IMR-90 (cell line): ENCODE measurements around the gene LRTM1. TPM values are rescaled to one million over a fixed set of nuclear protein-coding genes. Genes with fewer than 3 reads are reported as not detected.
A peak's percentile ranks its signal among the peaks of the same experiment; 100 is the strongest.

Source experiments
- ATAC-seq: fragments of 200-7000 bp; cut with Tn5 transposase; 2 replicates; pipeline ENCODE4 v1.9.1; 2020; ENCODE audit warnings: low read depth, mild to moderate bottlenecking, moderate library complexity
- BruUV-seq: library from RNA; stranded (reverse); fragments of 400-500 nt; replicated peaks from 2 replicates; lab custom pipeline; 2021; lab: Mats Ljungman, UMichigan
- CTCF ChIA-PET: fragments of 300-600 bp; formaldehyde crosslinking; extraction: SDS; loops from one replicate; lab custom pipeline; 2021; ENCODE audit warnings: antibody characterized with exemption; lab: Yijun Ruan, JAX
- POLR2A ChIA-PET: fragments of 300-600 bp; sonication (Branson Sonifier 250); formaldehyde crosslinking; loops from one replicate; lab custom pipeline; 2022; ENCODE audit warnings: antibody characterized with exemption; ENCODE audit not compliant: unreplicated experiment; lab: Charles Lee
- DNase-seq: peaks from one replicate; pipeline ENCODE4 v3.0.0; 2013
- H2AFZ ChIP-seq: replicated peaks from 2 replicates; pipeline ENCODE3; 2013; ENCODE audit warnings: low read length, mild to moderate bottlenecking; ENCODE audit not compliant: poor library complexity
- H2AK5ac ChIP-seq: 2 replicates; pipeline ENCODE4 v1.6.1; 2013; ENCODE audit warnings: low read depth, low read length, inconsistent platforms
- H2AK9ac ChIP-seq: replicated peaks from 2 replicates; pipeline ENCODE3; 2013; ENCODE audit warnings: mild to moderate bottlenecking, low read depth, low read length, moderate library complexity; ENCODE audit not compliant: poor library complexity
- H2BK120ac ChIP-seq: 2 replicates; pipeline ENCODE4 v1.6.1; 2013; ENCODE audit warnings: low read depth, low read length, inconsistent platforms
- H2BK15ac ChIP-seq: 3 replicates; pipeline ENCODE4 v1.6.1; 2013; ENCODE audit warnings: low read depth, low read length, inconsistent platforms
- H2BK20ac ChIP-seq: 2 replicates; pipeline ENCODE4 v1.6.1; 2013; ENCODE audit warnings: low read depth, mild to moderate bottlenecking, inconsistent platforms, low read length, moderate library complexity
- H2BK5ac ChIP-seq: 2 replicates; pipeline ENCODE4 v1.6.1; 2013; ENCODE audit warnings: mild to moderate bottlenecking, low read depth, low read length, inconsistent platforms; ENCODE audit not compliant: poor library complexity, severe bottlenecking
- H3K14ac ChIP-seq: replicated peaks from 2 replicates; pipeline ENCODE4 v1.6.1; 2013; ENCODE audit warnings: low read depth, low read length, inconsistent platforms
- H3K18ac ChIP-seq: 2 replicates; pipeline ENCODE4 v1.6.1; 2013; ENCODE audit warnings: low read depth, low read length, control low read depth
- H3K23ac ChIP-seq: 2 replicates; pipeline ENCODE4 v1.6.1; 2013; ENCODE audit warnings: low read depth, low read length, inconsistent platforms
- H3K27ac ChIP-seq: 2 replicates; pipeline ENCODE4 v1.5.1; 2013; ENCODE audit warnings: mild to moderate bottlenecking, control low read depth, low read length; ENCODE audit not compliant: insufficient read depth
- H3K27me3 ChIP-seq: 2 replicates; pipeline ENCODE4 v1.6.1; 2013; ENCODE audit warnings: low read length; ENCODE audit not compliant: control insufficient read depth, insufficient read depth
- H3K36me3 ChIP-seq: 2 replicates; pipeline ENCODE4 v1.6.1; 2013; ENCODE audit warnings: low read length, mixed read lengths; ENCODE audit not compliant: control insufficient read depth, insufficient read depth
- H3K4ac ChIP-seq: 2 replicates; pipeline ENCODE4 v1.6.1; 2013; ENCODE audit warnings: low read depth, low read length, inconsistent platforms
- H3K4me1 ChIP-seq: 2 replicates; pipeline ENCODE4 v1.6.1; 2013; ENCODE audit warnings: low read length, mixed read lengths; ENCODE audit not compliant: control insufficient read depth, insufficient read depth
- H3K4me2 ChIP-seq: 2 replicates; pipeline ENCODE4 v1.6.1; 2013; ENCODE audit warnings: low read depth, mild to moderate bottlenecking, control low read depth, low read length, moderate library complexity
- H3K4me3 ChIP-seq: 2 replicates; pipeline ENCODE4 v1.5.1; 2013; ENCODE audit warnings: low read depth, mild to moderate bottlenecking, control low read depth, low read length, moderate library complexity; ENCODE audit not compliant: insufficient read depth
- H3K56ac ChIP-seq: 2 replicates; pipeline ENCODE4 v1.6.1; 2013; ENCODE audit warnings: low read length, inconsistent platforms; ENCODE audit not compliant: insufficient read depth; ENCODE audit errors: extremely low read depth
- H3K79me1 ChIP-seq, 2 experiments: 2 replicates each; pipeline ENCODE4 v1.6.1; 2013; ENCODE audit warnings: low read length in 2 of 2, inconsistent platforms in 1 of 2, low read depth in 1 of 2
- H3K9ac ChIP-seq: 2 replicates; pipeline ENCODE4 v1.6.1; 2013; ENCODE audit warnings: low read depth, low read length, control low read depth
- H3K9me1 ChIP-seq: 2 replicates; pipeline ENCODE4 v1.6.1; 2013; ENCODE audit warnings: low read length, inconsistent platforms; ENCODE audit not compliant: insufficient read depth
- H3K9me3 ChIP-seq: 2 replicates; pipeline ENCODE4 v1.6.1; 2013; ENCODE audit warnings: low read length; ENCODE audit not compliant: control insufficient read depth, insufficient read depth
- H4K20me1 ChIP-seq: 2 replicates; pipeline ENCODE4 v1.6.1; 2013; ENCODE audit warnings: low read length, inconsistent platforms; ENCODE audit not compliant: insufficient read depth
- H4K5ac ChIP-seq: 2 replicates; pipeline ENCODE4 v1.6.1; 2013; ENCODE audit warnings: mild to moderate bottlenecking, low read depth, low read length, control low read depth
- H4K8ac ChIP-seq, 2 experiments: 2 replicates each; pipeline ENCODE4 v1.6.1; 2013; ENCODE audit warnings: low read depth in 2 of 2, low read length in 2 of 2, control low read depth in 1 of 2, inconsistent platforms in 1 of 2
- H4K91ac ChIP-seq: 2 replicates; pipeline ENCODE4 v1.6.1; 2013; ENCODE audit warnings: low read depth, low read length, inconsistent platforms; ENCODE audit not compliant: insufficient read depth
- BHLHE40 ChIP-seq: fragments of 150-350 bp; IDR thresholded peaks from 2 replicates; pipeline ENCODE4 v1.6.1; 2016; ENCODE audit warnings: mild to moderate bottlenecking, low read depth, low read length
- CEBPB ChIP-seq: IDR thresholded peaks from 2 replicates; pipeline ENCODE4 v1.6.1; 2012; ENCODE audit warnings: low read depth, low read length, improper control_type of control experiment
- CHD1 ChIP-seq: IDR thresholded peaks from 2 replicates; pipeline ENCODE4 v1.6.1; 2012; ENCODE audit warnings: low read depth, low read length, improper control_type of control experiment
- ELK1 ChIP-seq: fragments of 150-350 bp; IDR thresholded peaks from 2 replicates; pipeline ENCODE4 v1.6.1; 2016; ENCODE audit warnings: low read depth, mild to moderate bottlenecking, low read length, moderate library complexity, borderline replicate concordance
- FOS ChIP-seq: fragments of 150-350 bp; IDR thresholded peaks from 2 replicates; pipeline ENCODE4 v1.6.1; 2016; ENCODE audit warnings: low read depth, low read length
- MXI1 ChIP-seq: IDR thresholded peaks from 2 replicates; pipeline ENCODE4 v1.6.1; 2012; ENCODE audit warnings: low read depth, mild to moderate bottlenecking, low read length, moderate library complexity, borderline replicate concordance
- POLR2A ChIP-seq: IDR thresholded peaks from 2 replicates; pipeline ENCODE4 v1.6.1; 2012; ENCODE audit warnings: mild to moderate bottlenecking, low read depth, low read length
- RAD21 ChIP-seq: IDR thresholded peaks from 2 replicates; pipeline ENCODE4 v1.6.1; 2012; ENCODE audit warnings: low read length, improper control_type of control experiment
- RCOR1 ChIP-seq: IDR thresholded peaks from 2 replicates; pipeline ENCODE4 v1.6.1; 2012; ENCODE audit warnings: mild to moderate bottlenecking, low read length, improper control_type of control experiment; ENCODE audit not compliant: insufficient replicate concordance
- RFX5 ChIP-seq: IDR thresholded peaks from 2 replicates; pipeline ENCODE4 v1.8.0; 2012; ENCODE audit warnings: low read depth, mild to moderate bottlenecking, low read length, moderate library complexity
- SMC3 ChIP-seq: fragments of 150-350 bp; IDR thresholded peaks from 2 replicates; pipeline ENCODE4 v1.6.1; 2016; ENCODE audit warnings: low read depth, mild to moderate bottlenecking, antibody characterized with exemption, low read length, moderate library complexity
- USF2 ChIP-seq: fragments of 150-350 bp; IDR thresholded peaks from 2 replicates; pipeline ENCODE4 v1.6.1; 2017; ENCODE audit warnings: mild to moderate bottlenecking, antibody characterized with exemption, low read length, low read depth
- WGBS, 2 experiments: methylation state at CpG; one replicate each; pipeline versions ENCODE4 v1.1.5 to v1.1.7; 2013; ENCODE audit warnings: missing lambda C conversion rate in 2 of 2; ENCODE audit not compliant: insufficient read length in 1 of 2; ENCODE audit errors: extremely low coverage in 2 of 2; 5-methylcytosine and 5-hydroxymethylcytosine counted together
- dilution Hi-C: fragments of 300-500 bp; cut with HindIII; formaldehyde crosslinking; loops from one replicate; pipeline ENCODE4 v1.14.3; 2018; ENCODE audit warnings: low sequenced_read_pairs; ENCODE audit not compliant: unreplicated experiment
- in situ Hi-C: fragments of 300-500 bp; cut with MboI; formaldehyde crosslinking; loops from 3 replicates; pipeline ENCODE4 v1.14.3; 2019; ENCODE audit warnings: low sequenced_read_pairs, inconsistent platforms, mixed read lengths
- intact Hi-C: fragments of 100-400 bp; cut with micrococcal nuclease; formaldehyde crosslinking; loops from 2 replicates; pipeline ENCODE4 v1.10.0; 2022
- polyA plus RNA-seq, 3 experiments: library from polyadenylated mRNA; depleted of rRNA; stranded (reverse); fragments of >200 nt; gene quantifications; 2 replicates each; pipeline ENCODE4 v1.2.3, GENCODE V29; 2012; ENCODE audit warnings: low replicate concordance in 1 of 3
- total RNA-seq: library from RNA; depleted of rRNA; stranded (reverse); fragments of >200 nt; gene quantifications from 2 replicates; pipeline ENCODE4 v1.2.3, GENCODE V29; 2012

The LRTM1 gene
- total and polyA plus RNA-seq, 2 of the 4 experiments (the other 2 are of a cell fraction) = not detected

GRCh38 chr3:54955941-54956340 is 28.1 kb upstream of the LRTM1 start:
- in situ Hi-C loops = no loop called here
- Histone ChIP-seq H3K18ac (peak overlapping the region; percentile 32; the same call in 1 of the 2 replicates), H3K4me1 (peaks cover 17% of the 10 kb centered on the region), H2AK5ac (peak overlapping the region; percentile 84; the same call in 1 of the 2 replicates), H3K23ac (no peak overlapping the region), H3K79me1 (peaks cover 5 to 25% of the 10 kb centered on the region in 2 experiments; a peak in 3 of 4 replicates), H2BK5ac (peak overlapping the region; percentile 9), H4K20me1 (no peaks in the 10 kb centered on the region), H3K27ac (no peak overlapping the region), H3K9me3 (no peaks in the 10 kb centered on the region), H3K4me2 (no peak overlapping the region), H3K4ac (peak overlapping the region; percentile 84), H3K56ac (no peak overlapping the region), H2AK9ac (no peak overlapping the region), H2BK15ac (peak overlapping the region; percentile 97; the same call in 2 of the 3 replicates), H2BK20ac (peak overlapping the region; percentile 96), H3K27me3 (no peaks in the 10 kb centered on the region), H3K9ac (no peak overlapping the region), H2AFZ (no peak overlapping the region), H3K36me3 (no peaks in the 10 kb centered on the region), H2BK120ac (peak overlapping the region; percentile 98), H4K91ac (peak overlapping the region; percentile 82), H3K4me3 (no peak overlapping the region), H4K8ac (peak overlapping the region in 1 of 2 experiments; percentile 30; a peak in 1 of 4 replicates), H3K14ac (peak overlapping the region; percentile 14; the same call in 1 of the 2 replicates), H3K9me1 (peaks cover 28% of the 10 kb centered on the region), H4K5ac (peak overlapping the region; percentile 26; the same call in 1 of the 2 replicates)
- ChIA-PET CTCF (interaction anchor here (0.6 kb wide), 2 partner anchors 280 to 605 kb away, joined by 3 to 4 read pairs; no protein-coding TSS in a partner anchor), POLR2A (no interaction called here)
- dilution Hi-C loops = no loop called here
- no peak for DNase-seq
- ATAC-seq = no peak
- BruUV-seq = no TSS peak
- TF ChIP-seq CEBPB (no peak), POLR2A (no peak), RFX5 (no peak), RAD21 (no peak), MXI1 (no peak), BHLHE40 (no peak), RCOR1 (no peak), FOS (no peak), SMC3 (no peak), USF2 (no peak), CHD1 (no peak), ELK1 (no peak)
- intact Hi-C loops = loop anchor here (2.0 kb wide), 1 partner anchor 43 kb away; no protein-coding TSS in a partner anchor
- no CpG with 5 or more reads among the region's 6 CpGs for WGBS, 2 experiments
